Esophagus squamous epithelium (tissue), 4 donors: ENCODE measurements around the gene ATP12A.

ENCODE experiments used
- CTCF ChIP-seq, 6 experiments: fragments of 450-650 bp in 4 of 6; fragments of 200-600 bp in 2 of 6; sonication (generic) in 2 of 6; IDR thresholded peaks; one replicate each; pipeline ENCODE4 v1.5.1; 2016 to 2019; ENCODE audit warnings: antibody characterized with exemption in 6 of 6, mild to moderate bottlenecking in 4 of 6, moderate library complexity in 4 of 6
- POLR2A ChIP-seq, 4 donors: fragments of 450-650 bp; IDR thresholded peaks; one replicate each; pipeline ENCODE4 v1.6.1; 2017; ENCODE audit warnings: antibody characterized with exemption in 4 of 4, mild to moderate bottlenecking in 4 of 4, moderate library complexity in 3 of 4

DNA sequence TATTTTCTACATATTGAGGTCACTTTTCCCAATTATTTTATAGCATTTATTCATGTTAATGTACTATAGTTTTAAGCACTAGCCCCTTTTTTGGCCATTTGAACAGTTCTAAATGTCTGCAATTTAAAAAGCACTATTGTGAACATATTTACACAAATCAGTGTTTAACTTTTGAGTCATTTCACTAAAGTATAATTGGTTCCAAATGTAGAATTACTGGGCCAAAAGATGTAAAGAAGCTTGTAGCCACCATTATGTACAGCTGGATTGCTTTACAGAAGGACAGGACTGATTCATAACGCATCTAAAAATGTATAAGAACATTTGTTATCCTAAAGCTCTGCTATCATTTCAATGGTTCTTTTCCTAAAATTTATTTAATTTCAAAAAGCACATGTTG, 16.6 kb upstream of the ATP12A start:
- TF ChIP-seq POLR2A (IDR thresholded peaks at IDR 0.05) (no peak), CTCF (IDR thresholded peaks at IDR 0.05) (no peak)
